Activated CD4-positive, CD25-positive, alpha-beta regulatory T cell treated with anti-CD3 and anti-CD28 coated beads, Interleukin-2, amount 50 U/mL, for 16 hours (primary cell): ENCODE measurements around the gene PMP22.
"Not testable (repeated sequence)": the region's sequence is repeated elsewhere in the genome, so short reads cannot be mapped to it uniquely, and the experiment has no call there.

Experiments used
- DNase-seq: peaks from one replicate; pipeline ENCODE4 v3.0.0-alpha.2; 2020; ENCODE audit warnings: low read depth, low spot score

Gene PMP22

DNA sequence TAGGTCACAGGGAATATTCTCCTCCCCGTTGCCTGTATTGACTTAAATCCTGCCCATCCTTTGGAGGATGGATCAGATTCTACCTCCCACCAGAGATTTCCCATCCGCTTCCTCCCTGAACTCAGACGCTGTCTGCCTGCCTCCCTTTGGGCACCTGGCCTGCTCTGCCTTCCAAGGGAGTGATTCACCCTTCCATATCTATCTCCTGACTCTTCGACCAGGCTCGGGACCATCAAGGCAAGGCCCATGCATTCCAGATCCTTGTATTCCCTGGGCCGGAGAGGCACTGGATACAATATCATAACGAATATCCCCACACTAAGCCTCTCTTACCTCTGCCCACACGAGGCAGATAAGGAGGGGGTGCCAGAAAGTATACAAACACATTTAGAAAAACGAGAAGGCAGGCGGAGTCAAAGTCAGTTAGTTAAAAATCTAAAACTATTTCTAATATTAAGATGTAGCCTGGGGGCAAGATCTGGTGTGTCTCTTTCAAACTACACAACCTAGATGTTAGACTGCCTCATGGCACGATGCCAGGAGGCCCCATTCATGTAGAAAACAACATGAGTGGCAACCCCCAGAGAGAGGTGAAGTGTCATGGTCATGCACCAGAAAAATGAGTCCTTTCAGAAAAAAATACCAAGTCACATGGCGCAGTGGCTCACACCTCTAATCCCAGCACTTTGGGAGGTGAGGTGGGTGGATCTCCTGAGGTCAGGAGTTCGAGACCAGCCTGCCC lies 9.2 kb downstream of the PMP22 start:
- no peak for DNase-seq

DNA sequence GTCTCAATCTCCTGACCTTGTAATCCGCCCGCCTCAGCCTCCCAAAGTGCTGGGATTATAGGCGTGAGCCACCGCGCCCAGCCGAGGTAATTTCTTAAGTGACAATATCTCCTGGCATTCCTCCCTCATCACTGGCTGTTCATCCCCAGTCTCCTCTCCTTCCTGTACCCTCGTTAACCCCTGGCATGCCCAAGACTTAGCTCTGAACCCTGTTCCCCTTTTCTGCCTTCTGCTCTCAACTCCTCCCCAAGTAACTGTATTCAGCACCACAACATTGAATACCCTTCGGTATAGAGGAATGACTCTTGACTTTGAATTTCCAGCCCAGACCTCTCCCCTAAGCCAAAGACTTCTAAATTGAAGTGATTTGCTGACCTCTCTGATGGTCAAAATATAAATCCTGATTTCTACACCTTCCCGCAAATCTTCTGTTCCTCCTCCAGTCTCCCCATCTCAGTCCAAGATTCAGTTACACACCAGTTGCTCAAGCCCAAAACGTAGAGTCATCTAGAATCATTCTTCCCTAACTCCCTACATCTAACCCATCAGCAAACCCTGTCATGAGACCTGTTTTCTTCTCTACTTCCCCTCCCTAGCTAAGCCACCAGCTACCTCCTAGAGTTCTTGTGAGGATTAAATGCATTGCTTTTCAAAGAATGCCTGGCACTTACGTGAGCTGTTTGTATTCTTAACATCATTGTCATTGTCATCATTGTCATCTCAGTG lies 14.8 kb downstream of the PMP22 start:
- no peak for DNase-seq

DNA sequence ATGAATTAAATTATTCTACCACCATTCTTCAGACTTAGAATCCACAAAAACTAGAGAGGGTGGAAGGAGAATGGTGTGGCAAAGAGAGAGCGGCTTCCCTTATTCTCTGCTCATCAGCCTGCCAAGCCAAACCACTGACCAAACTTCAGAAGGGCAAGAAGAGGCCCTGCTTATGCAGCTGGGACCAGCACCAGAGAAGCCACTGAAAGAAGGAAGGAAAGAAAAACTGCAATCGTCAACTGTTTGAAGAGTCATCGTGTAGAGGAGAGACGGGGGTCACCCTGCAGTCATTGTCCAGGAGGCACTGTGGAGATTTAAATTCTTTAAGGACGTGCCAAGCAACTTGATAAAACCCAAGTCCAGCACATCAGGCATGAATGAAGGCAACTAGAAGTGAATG lies 15.6 kb downstream of the PMP22 start:
- no peak for DNase-seq

- no peak for DNase-seq
Observed at GRCh38 chr17:15247891-15248529, 17.1 kb downstream of the PMP22 start.

DNA sequence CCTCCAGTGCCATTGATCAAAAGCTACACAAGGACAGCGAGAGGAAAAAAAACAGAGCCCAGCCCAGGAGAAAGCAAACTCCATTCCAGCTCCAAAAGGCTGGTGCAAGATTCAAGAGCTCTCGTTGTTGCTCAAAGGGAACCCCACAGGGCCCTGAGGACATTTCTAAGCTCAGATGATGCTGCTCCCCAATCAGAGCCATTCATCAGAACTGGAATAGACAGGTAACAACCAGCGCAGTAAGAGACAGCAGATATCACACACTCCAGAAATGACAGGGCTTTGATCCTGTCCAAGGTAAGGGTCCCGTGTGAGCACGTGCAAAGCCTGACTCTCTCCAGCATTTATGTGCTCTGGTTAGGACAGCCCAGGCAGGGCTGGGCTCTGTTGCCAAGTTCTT lies 20.1 kb downstream of the PMP22 start:
- no peak for DNase-seq

GRCh38 chr17:15240644-15241043 lies 24.5 kb downstream of the PMP22 start:
- DNase-seq: no peak

- no peak for DNase-seq
Observed at GRCh38 chr17:15239491-15239890, 25.6 kb downstream of the PMP22 start.

GRCh38 chr17:15238676-15239422 lies 26.3 kb downstream of the PMP22 start:
- no peak for DNase-seq

DNA sequence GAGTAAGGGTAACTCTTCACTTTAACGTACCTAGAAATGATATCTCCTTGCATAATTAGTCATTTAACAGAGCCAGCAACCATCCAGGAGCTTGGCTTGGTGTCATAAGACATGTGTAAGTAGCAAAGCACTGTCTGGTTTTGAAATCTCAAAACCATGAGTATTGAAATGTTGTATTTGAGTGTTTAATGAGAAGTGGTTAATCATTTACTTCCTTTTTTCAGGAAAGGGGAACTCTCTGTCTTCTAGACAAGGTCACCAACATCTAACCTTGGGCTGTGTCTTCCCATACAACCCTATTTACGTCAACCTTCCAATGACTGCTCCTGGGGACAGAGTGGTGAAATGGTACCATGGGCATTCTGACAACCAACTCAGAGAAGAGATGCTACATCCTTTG lies 27.1 kb downstream of the PMP22 start:
- no peak for DNase-seq

- DNase-seq: no peak
Observed at GRCh38 chr17:15237106-15237425, 28.1 kb downstream of the PMP22 start.

DNA sequence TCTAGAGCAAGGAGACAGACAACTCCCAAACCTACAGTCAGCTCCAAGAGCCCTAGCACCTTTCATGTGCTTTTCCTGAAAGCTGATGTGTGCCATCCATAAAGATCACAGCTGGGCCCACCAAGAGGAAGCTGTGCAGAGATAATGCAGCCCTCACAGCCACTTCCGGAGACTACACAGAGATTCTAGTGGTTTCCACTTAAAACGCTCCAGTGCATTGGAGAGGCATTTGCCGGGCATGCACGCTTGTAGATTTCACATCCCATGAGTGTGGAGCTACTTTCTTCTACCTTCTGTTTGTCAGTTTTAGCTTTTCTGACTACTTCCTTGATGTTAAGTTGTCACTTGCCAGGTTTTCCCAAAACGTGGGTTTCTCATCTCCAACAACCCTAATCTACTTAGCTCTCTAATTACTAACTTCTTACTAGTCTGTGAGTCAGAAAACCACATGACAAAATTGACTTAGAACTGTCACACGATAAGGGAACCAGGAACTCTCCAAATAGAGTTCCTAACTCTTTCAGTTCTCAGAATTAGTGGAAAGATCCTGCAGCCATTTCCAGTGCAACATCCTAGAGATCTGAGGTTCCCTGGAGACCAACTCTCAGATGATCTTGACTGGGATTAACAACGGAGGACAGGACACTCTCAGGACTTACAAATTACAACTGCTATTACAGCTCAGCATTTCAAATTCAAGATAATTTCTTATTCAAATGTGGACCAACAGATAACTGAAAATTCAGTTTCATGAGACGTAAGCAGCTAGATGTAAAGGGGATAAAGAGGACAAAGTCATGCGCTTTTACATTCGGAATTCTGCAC lies 28.6 kb downstream of the PMP22 start:
- DNase-seq: no peak

GRCh38 chr17:15233971-15234370 lies 31.2 kb downstream of the PMP22 start:
- DNase-seq: no peak

DNA sequence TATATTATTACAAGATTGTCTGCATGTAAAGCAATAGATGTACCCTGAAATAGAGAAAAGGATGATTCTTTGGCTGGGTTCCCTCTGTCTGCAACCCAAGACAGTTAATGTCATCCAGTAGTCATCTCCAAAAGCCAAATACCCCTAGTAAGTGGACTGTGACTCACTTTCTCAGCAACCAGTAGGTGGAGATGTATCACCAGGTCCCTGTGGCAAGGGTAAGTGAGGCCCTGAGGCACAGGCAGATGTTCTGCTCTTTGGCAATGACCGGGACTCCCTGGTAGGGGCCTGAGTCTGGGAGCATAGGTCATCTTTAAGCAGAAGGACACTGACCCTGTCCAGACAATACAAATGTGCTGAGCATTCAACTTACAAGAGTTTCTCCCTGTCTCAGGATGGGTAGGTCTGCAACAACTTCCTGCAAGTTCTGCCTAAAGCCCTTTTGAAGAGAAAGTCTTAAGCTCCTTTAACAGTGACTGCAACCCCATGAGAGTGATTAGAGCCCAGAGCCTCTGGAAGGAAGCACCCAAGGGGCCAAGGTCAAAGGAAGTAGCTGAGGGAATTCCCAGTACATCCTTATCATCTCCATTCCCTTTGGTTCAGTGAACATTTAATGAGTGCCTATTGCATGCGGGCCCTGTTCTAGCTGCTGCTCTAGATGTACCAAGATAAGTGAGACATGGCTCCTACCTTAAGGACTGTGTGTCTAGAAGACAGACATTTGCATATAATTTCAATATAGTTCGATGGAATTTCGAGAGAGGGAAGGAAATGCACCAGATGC lies 31.9 kb downstream of the PMP22 start:
- DNase-seq: no peak

GRCh38 chr17:15232517-15232915 lies 32.6 kb downstream of the PMP22 start:
- no peak for DNase-seq

DNA sequence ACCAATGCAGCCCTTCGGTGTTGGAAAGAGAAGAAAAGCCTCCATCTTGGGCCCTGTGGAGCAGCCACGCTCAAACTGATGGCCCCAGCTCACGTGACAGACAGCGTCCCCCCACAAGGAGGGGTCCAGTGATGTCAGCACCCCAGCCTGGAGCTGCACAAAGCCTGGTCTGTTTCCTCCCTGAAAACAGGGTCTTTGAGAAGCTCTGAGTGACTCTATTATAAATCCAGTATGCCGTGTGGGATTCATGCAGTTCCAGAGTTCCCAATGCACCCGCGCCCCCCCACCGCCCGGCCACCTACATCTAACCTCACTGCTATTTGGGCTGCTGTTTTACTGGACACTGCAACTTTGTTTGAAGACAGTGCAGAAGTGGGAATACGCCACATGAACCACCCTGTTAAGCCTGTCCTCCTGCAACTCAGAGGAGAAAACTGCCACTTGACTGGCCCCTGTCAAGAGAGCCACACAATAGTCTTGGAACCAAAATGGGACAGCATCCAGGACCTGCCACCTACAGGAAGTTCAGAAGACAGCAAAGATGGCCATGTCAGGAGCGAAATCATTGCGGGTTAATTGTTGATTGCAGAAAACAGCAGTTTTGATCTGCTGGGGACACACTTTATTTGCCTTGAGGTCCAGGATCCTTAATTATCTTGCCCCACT lies 33.1 kb downstream of the PMP22 start:
- no peak for DNase-seq

DNA sequence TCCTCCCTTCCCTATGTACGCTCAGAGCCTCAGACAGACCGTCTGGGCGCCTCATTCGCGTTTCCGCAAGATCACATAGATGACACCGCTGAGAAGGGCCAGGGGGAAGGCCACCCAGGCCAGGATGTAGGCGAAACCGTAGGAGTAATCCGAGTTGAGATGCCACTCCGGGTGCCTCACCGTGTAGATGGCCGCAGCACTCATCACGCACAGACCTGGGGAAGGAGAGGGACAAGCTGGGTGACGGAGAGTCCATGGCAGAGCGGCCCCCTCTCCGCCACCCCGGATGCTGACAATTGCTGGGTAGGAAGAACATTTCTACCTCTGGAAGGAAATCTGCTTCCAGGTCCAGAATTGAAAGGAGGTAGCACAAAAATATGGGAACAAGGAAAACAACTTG lies 34.3 kb downstream of the PMP22 start:
- DNase-seq: no peak

- not testable (repeated sequence) for DNase-seq
Observed at GRCh38 chr17:15221827-15222226, 43.3 kb downstream of the PMP22 start.

GRCh38 chr17:15220785-15221184 lies 44.3 kb downstream of the PMP22 start:
- DNase-seq: no peak

DNA sequence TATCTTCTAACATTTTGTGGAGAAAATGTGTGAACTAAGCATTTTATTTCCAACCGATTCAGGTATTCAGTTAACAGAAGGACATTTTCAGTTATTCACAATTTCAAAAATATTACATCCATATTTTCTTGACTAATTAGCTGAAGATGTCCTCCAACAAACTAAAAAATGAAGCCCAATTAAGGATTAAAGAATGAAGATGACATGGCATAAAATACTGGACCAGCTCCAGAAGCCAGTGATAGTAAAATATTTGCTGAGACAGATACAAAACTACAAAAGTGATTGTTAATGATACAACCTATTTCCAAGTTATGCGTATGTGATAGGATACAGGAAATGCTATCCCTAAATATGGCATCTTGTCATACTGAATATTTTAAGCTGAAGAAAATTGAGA lies 48.6 kb downstream of the PMP22 start:
- DNase-seq: no peak
